NCI-H524 treated with DMSO at 0.1 percent for 48 hours (cell line): ENCODE measurements around the gene ATP5MG.
"Not testable (repeated sequence)": the region's sequence is repeated elsewhere in the genome, so short reads cannot be mapped to it uniquely, and the experiment has no call there.

Experiments used
- DNase-seq: peaks from one replicate; lab custom pipeline; 2025; lab: John Stamatoyannopoulos, UW

The ATP5MG gene

GRCh38 chr11:118410055-118410745 is 8.8 kb downstream of the ATP5MG start:
- DNase-seq, result no peak

- no peak for DNase-seq
Measured at GRCh38 chr11:118411530-118411929, 10.1 kb downstream of the ATP5MG start.

DNA sequence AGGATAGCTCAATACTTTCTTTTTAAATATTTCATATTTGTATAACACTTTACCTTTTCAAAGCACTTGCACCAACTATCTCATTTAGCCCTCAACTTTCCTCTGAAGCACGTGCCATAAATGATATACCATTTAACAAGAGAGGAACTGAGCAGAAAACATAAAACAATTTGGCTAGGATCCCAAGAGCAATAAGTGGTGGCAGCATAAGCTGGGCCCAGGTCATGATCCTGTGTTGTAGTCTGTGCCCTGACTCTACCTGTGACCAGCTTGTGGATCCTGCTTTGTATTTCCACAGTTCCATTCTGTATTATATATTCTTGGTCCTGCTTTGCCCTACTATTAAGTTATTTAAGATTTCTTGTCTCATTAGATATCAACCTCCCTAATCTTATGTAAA is 11.5 kb downstream of the ATP5MG start:
- no peak for DNase-seq

GRCh38 chr11:118415062-118415738 is 13.8 kb downstream of the ATP5MG start:
- DNase-seq, result no peak

GRCh38 chr11:118415739-118416068 is 14.3 kb downstream of the ATP5MG start:
- DNase-seq, result no peak

- not testable (repeated sequence) for DNase-seq
Measured at GRCh38 chr11:118416900-118417299, 15.5 kb downstream of the ATP5MG start.

DNA sequence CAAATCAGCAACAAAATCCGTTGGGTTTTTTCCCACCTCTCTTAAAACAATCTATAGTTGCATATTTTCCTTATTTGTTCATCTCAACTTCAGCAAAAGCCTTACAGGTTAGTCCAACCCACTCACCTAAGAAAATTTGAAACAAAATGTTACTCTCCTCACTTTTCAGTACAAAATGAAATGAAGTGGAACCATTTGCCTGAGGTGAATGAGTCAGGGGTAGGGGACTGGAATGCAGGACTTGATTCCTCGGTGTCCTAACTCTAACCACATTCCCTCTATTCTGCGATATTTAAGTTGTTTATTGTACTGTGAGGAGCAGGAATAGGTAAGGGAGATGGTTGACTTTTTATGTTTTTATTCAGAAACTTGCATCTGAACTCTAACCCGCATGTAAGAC is 16.4 kb downstream of the ATP5MG start:
- no peak for DNase-seq

GRCh38 chr11:118418766-118419165 is 17.4 kb downstream of the ATP5MG start:
- DNase-seq, result no peak

GRCh38 chr11:118427707-118428106 is 26.3 kb downstream of the ATP5MG start:
- DNase-seq, result no peak

DNA sequence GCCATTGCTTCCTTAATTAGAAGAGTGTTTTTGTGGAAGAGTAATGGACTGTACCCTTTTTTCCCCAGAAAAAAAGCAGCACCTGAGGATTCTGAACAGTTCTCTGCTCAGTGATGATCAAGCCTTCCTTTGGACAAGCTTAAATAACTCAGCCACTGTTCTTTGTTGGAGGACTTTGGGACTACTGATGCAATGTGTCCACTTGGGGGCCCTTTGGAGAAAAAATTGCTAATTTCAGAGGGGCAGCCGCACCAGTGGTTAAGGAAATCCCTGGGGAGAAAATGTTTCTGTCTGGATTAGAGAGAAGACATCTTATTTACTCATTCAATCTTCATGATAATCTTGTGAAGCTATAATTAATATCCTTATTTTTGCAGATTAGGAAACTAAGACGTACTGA is 29.6 kb downstream of the ATP5MG start:
- DNase-seq, result no peak

- DNase-seq, result no peak
Measured at GRCh38 chr11:118434123-118434552, 32.7 kb downstream of the ATP5MG start.

DNA sequence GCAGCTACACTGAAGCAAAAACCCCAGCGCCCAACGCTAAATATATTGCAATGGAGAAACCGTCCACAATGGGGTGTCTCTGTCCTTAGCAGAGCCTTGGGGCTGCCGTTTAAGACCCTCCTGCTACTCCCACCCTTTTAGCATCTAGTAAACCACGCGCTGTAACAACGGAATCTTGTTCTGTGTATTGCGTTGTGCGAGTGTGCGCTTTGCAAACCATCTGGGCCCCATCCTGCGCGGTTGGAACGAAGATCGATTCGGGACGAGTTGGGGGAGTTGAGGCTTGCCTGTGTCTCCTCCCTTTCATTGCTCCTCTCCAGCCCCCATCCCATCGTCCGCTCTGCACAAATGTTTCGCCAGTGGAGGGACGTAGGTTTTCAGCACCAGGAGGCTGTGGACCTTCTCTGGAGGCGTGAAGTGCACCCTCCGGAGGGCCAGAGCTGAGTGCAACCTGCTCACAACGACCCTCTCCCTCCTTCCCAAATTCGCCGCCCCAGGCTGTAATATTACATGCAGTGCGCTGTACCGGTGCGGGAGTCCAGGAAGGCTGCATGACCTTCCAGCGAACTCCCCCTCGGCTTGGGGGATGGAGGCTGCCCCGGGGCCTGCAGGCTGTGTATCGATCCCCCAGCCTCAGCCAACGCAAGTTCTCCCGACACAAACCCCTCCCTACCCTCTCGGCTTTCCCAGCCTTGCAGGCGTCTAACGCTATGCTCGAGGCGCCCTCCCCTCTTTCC is 33.3 kb downstream of the ATP5MG start:
- no peak for DNase-seq

GRCh38 chr11:118435290-118435892 is 34.0 kb downstream of the ATP5MG start:
- DNase-seq, result peak; percentile 74

DNA sequence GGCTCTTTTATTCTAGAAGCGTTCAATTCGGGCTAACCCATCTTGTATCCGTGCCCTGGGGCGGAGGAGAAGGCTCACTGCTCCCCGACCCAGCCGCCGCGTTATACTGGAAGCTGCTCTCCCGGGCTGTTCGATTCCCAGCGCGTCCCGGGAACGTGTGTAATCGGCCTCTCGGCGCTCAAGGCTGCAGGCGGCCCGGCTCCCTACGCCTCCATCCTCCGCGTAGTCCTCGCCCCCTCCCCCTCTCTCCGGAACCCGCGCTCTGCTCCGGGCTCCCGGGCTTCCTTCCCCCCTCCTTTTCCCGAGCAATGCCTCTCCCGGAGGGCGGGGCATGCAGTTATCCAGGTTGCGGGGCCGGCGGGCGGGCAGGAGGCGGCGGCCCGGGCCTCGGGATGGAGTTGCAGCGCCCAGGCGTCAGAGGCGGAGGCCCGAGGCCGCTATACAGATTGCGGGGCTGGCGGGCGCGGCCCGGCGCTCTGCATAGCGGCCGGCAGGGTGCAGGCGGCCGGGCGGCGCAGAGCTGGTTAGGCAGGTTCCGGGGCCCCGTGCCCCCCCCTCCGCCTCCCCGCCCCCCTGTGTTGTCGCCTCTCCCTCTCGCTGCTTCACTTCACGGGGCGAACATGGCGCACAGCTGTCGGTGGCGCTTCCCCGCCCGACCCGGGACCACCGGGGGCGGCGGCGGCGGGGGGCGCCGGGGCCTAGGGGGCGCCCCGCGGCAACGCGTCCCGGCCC is 34.7 kb downstream of the ATP5MG start, which contains the start of gene KMT2A:
TSS of gene KMT2A (plus strand) at position 600 of the 732 bp plus-strand sequence. CDS start at position 621, 21 bp downstream.
- DNase-seq, result peak; percentile 80

DNA sequence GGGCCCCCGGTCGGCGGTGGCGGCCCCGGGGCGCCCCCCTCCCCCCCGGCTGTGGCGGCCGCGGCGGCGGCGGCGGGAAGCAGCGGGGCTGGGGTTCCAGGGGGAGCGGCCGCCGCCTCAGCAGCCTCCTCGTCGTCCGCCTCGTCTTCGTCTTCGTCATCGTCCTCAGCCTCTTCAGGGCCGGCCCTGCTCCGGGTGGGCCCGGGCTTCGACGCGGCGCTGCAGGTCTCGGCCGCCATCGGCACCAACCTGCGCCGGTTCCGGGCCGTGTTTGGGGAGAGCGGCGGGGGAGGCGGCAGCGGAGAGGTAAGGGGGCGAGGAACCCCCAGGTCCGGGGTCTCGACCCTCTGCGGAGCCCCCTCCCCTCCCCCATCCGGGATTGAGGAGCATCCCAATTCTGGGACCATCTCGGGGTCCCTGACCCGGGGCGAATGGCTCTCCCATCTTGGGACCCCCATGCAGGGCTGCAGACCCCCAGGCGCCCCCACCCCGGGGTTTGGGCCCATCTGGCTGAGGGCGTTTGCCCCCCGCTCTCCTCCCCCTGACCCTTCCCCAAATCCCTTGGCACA is 35.3 kb downstream of the ATP5MG start:
- no peak for DNase-seq

- no peak for DNase-seq
Measured at GRCh38 chr11:118437208-118438125, 36.1 kb downstream of the ATP5MG start.

- no peak for DNase-seq
Measured at GRCh38 chr11:118438314-118438931, 37.0 kb downstream of the ATP5MG start.

DNA sequence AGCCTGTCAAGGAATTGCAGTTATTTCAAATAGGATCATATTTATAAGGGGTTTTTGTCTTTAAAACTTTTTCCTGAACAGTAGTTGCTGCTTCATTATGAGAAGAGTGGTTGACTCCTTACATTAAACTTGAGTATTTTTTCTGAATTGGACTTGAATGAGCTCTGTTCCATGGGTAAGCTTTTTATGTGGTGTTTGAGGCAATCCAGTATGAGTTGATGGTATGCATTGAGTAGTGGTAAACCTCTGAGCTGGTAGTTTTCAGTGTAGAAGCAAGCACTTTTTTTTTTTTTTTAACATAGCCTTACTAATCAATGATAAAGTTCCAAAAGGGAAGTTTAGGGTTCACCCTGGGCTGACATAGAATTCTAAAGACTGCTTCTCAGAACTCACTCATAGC is 38.2 kb downstream of the ATP5MG start:
- no peak for DNase-seq

DNA sequence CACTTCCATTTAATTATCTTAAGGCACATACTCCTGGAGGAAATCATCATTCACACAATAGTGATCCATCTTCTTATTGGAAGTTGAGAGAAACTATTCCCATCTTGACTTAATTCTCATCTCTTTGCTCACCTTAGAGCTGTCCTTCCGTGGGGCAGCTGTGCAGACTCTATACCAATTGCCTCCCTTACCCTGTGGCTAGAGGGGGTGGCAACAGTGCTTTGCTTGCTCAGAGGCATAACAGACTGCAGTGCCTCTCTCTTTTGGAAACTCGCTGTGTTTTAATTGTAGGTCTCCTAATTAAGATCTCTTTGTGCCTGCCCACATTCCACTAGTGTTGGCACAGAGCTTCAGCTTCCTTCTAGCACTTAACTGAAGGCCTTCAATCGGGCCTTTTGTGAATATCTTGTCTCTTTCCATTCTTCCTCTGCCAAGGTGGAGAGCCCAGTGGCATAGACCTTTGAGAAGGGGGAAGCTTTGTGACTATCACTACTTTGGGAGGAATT is 40.4 kb downstream of the ATP5MG start:
- no peak for DNase-seq

GRCh38 chr11:118442301-118442700 is 40.9 kb downstream of the ATP5MG start:
- no peak for DNase-seq
